Endothelial cell of umbilical vein (primary cell): ENCODE results near the gene CDK6. TPM values are rescaled to one million over a fixed set of nuclear protein-coding genes. Genes with fewer than 3 reads are reported as not detected.

Experiments
- BruUV-seq: library from RNA; stranded (reverse); fragments of 400-500 nt; replicated peaks from 2 replicates; lab custom pipeline; 2021; lab: Mats Ljungman, UMichigan
- CTCF ChIA-PET: fragments of 300-600, 350-600 bp; sonication (Branson Sonifier 250); formaldehyde crosslinking; loops from one replicate; lab custom pipeline; 2021; ENCODE audit warnings: antibody characterized with exemption, inconsistent platforms; lab: Charles Lee
- POLR2A ChIA-PET: fragments of 300-600, 350-600 bp; sonication (Branson Sonifier 250); formaldehyde crosslinking; loops from one replicate; lab custom pipeline; 2021; ENCODE audit warnings: antibody characterized with exemption, inconsistent platforms; lab: Charles Lee
- DNase-seq: peaks from one replicate; pipeline ENCODE4 v3.0.0-alpha.2; 2011; ENCODE audit warnings: low read depth, low spot score
- FAIRE-seq: peaks from 2 replicates; lab custom pipeline; 2011; peaks lifted over from hg19 to GRCh38; lab: Jason Lieb, UNC
- H2AFZ ChIP-seq: 2 replicates; pipeline ENCODE4 v1.6.0; 2012; ENCODE audit warnings: low read depth, low read length, control low read depth, inconsistent platforms
- H3K27ac ChIP-seq: 2 replicates; pipeline ENCODE4 v1.5.1; 2011; ENCODE audit warnings: low read depth, mild to moderate bottlenecking, control low read depth, low read length, moderate library complexity; ENCODE audit not compliant: insufficient read depth
- H3K27me3 ChIP-seq, 2 experiments: 2 replicates each; pipeline versions ENCODE4 v1.6.0 to v1.6.1; 2011; ENCODE audit warnings: low read length in 2 of 2, mixed read lengths in 1 of 2; ENCODE audit not compliant: control insufficient read depth in 2 of 2, insufficient read depth in 2 of 2
- H3K36me3 ChIP-seq, 2 experiments: 2 replicates in 1 of 2; 3 replicates in 1 of 2; pipeline ENCODE4 v1.5.1; 2011; ENCODE audit warnings: low read length in 2 of 2, mild to moderate bottlenecking in 1 of 2, moderate library complexity in 1 of 2; ENCODE audit not compliant: control insufficient read depth in 2 of 2, insufficient read depth in 2 of 2; ENCODE audit errors: extremely low read depth in 1 of 2
- H3K4me1 ChIP-seq: 3 replicates; pipeline ENCODE4 v1.5.1; 2011; ENCODE audit warnings: mild to moderate bottlenecking, low read length; ENCODE audit not compliant: control insufficient read depth, insufficient read depth; ENCODE audit errors: extremely low read depth
- H3K4me2 ChIP-seq: 2 replicates; pipeline ENCODE4 v1.6.1; 2011; ENCODE audit warnings: low read length, control low read depth, mixed read lengths; ENCODE audit not compliant: insufficient read depth
- H3K4me3 ChIP-seq, 3 experiments: fragments of 200-600 bp in 1 of 3; sonication (generic), shearing (Covaris generic) in 1 of 3; replicated peaks in 1 of 3; 2 replicates each; pipeline ENCODE4 v1.5.1; 2011 to 2016; ENCODE audit warnings: control low read depth in 3 of 3, low read length in 3 of 3, mild to moderate bottlenecking in 2 of 3, inconsistent platforms in 1 of 3, low read depth in 1 of 3, moderate library complexity in 1 of 3; ENCODE audit not compliant: insufficient read depth in 1 of 3
- H3K79me2 ChIP-seq: 2 replicates; pipeline ENCODE4 v1.6.0; 2012; ENCODE audit warnings: low read length, inconsistent platforms; ENCODE audit not compliant: control insufficient read depth, insufficient read depth
- H3K9ac ChIP-seq: replicated peaks from 2 replicates; pipeline ENCODE3; 2011; ENCODE audit warnings: low read length, control low read depth; ENCODE audit not compliant: insufficient read depth; ENCODE audit errors: extremely low read depth
- H3K9me1 ChIP-seq: replicated peaks from 3 replicates; pipeline ENCODE4 v1.6.0; 2011; ENCODE audit warnings: mild to moderate bottlenecking, low read length; ENCODE audit not compliant: control insufficient read depth, insufficient read depth; ENCODE audit errors: extremely low read depth
- H3K9me3 ChIP-seq: replicated peaks from 2 replicates; pipeline ENCODE4 v1.5.1; 2012; ENCODE audit warnings: low read length, inconsistent platforms; ENCODE audit not compliant: control insufficient read depth, insufficient read depth
- H4K20me1 ChIP-seq: replicated peaks from 2 replicates; pipeline ENCODE3; 2011; ENCODE audit warnings: mild to moderate bottlenecking, low read length; ENCODE audit not compliant: control insufficient read depth, insufficient read depth; ENCODE audit errors: extremely low read depth
- CTCF ChIP-seq, 2 donors: IDR thresholded peaks; 1 replicate in 1 of 2; 2 replicates in 1 of 2; pipeline ENCODE4 v1.5.1; 2011; ENCODE audit warnings: low read length in 2 of 2, mild to moderate bottlenecking in 2 of 2, moderate library complexity in 2 of 2, control low read depth in 1 of 2, inconsistent platforms in 1 of 2, low read depth in 1 of 2; ENCODE audit not compliant: insufficient read depth in 1 of 2; ENCODE audit errors: extremely low read depth in 1 of 2
- EZH2 ChIP-seq: IDR thresholded peaks from 2 replicates; pipeline ENCODE4 v1.6.1; 2012; ENCODE audit warnings: borderline replicate concordance, low read depth, mild to moderate bottlenecking, moderate library complexity, low read length, inconsistent platforms; ENCODE audit not compliant: severe bottlenecking
- FOS ChIP-seq: IDR thresholded peaks from 2 replicates; pipeline ENCODE4 v1.6.1; 2011; ENCODE audit warnings: mild to moderate bottlenecking, low read length, moderate library complexity, borderline replicate concordance; ENCODE audit not compliant: insufficient read depth
- GATA2 ChIP-seq: IDR thresholded peaks from 2 replicates; pipeline ENCODE4 v1.7.0; 2011; ENCODE audit warnings: low read depth, mild to moderate bottlenecking, moderate library complexity, mixed read lengths, low read length; ENCODE audit not compliant: insufficient read length, insufficient read depth
- JUN ChIP-seq: IDR thresholded peaks from 2 replicates; pipeline ENCODE4 v1.6.1; 2011; ENCODE audit warnings: borderline replicate concordance, low read depth; ENCODE audit not compliant: insufficient read length, insufficient read depth
- MAX ChIP-seq: IDR thresholded peaks from 2 replicates; pipeline ENCODE4 v1.6.1; 2011; ENCODE audit not compliant: insufficient read depth, insufficient read length
- MYC ChIP-seq: IDR thresholded peaks from one replicate; pipeline ENCODE4 v1.6.1; 2011; ENCODE audit warnings: mild to moderate bottlenecking, low read depth, low read length
- POLR2A ChIP-seq: IDR thresholded peaks from 2 replicates; pipeline ENCODE4 v1.6.1; 2012; ENCODE audit warnings: low read depth, mild to moderate bottlenecking, control low read depth, low read length
- POLR2AphosphoS5 ChIP-seq: IDR thresholded peaks from 2 replicates; pipeline ENCODE4 v1.6.1; 2012; ENCODE audit warnings: low read depth, mild to moderate bottlenecking, control low read depth, low read length, moderate library complexity; ENCODE audit not compliant: insufficient read depth
- dilution Hi-C: fragments of 300-500 bp; cut with MboI; formaldehyde crosslinking; loops from one replicate; pipeline ENCODE4 v1.15.0; 2019; ENCODE audit warnings: low sequenced_read_pairs; ENCODE audit not compliant: extremely low pct_ligation_motif_present
- intact Hi-C: fragments of 100-400 bp; cut with micrococcal nuclease; formaldehyde crosslinking; loops from one replicate; pipeline ENCODE4 v1.10.0; 2022
- polyA plus RNA-seq, 4 experiments: library from polyadenylated mRNA; depleted of rRNA in 3 of 4; stranded (reverse) in 3 of 4; unstranded in 1 of 4; fragments of >200 nt; gene quantifications; 2 replicates each; pipeline versions ENCODE4 v1.2.1 to v1.2.3, GENCODE V29; 2011 to 2012; ENCODE audit warnings: missing spikeins in 1 of 4
- total RNA-seq: library from RNA; stranded (reverse); gene quantifications from 2 replicates; pipeline ENCODE4 v1.2.3, GENCODE V29; 2021

The CDK6 gene
- total and polyA plus RNA-seq, 2 donors (not counting 3 experiments of a cell fraction or from before 2014, with no cell fraction given), result 6.0 to 28.2 TPM

- peaks cover 20% of the 10 kb centered on the region for H3K4me1 ChIP-seq
- no peak for TF ChIP-seq JUN
- TF ChIP-seq POLR2A, result no peak
- TF ChIP-seq POLR2AphosphoS5, result no peak
- TF ChIP-seq EZH2, result no peak
- no peak for TF ChIP-seq CTCF (IDR thresholded peaks at IDR 0.05; ENCODE audit: extremely low read depth in 1 of 2, insufficient read depth in 1 of 2, low read depth in 1 of 2, low read length in 2 of 2)
- TF ChIP-seq GATA2, result no peak
- TF ChIP-seq FOS, result no peak
- TF ChIP-seq MAX, result no peak
- no peak for TF ChIP-seq MYC
- POLR2A ChIA-PET, result no interaction called here
Measured at GRCh38 chr7:92782855-92783254, 53.5 kb downstream of the CDK6 start.

More at GRCh38 chr7:92782855-92783254, 53.5 kb downstream of the CDK6 start:
- no peaks in the 10 kb centered on the region for H3K9me3 ChIP-seq
- peaks cover 11% of the 10 kb centered on the region for H3K79me2 ChIP-seq
- no peak overlapping the region for H3K4me3 ChIP-seq
- intact Hi-C loops (no loop called here), dilution Hi-C loops (no loop called here)
- FAIRE-seq, result no peak
- H3K36me3 ChIP-seq, result no peaks in the 10 kb centered on the region
- no peak overlapping the region for H3K9ac ChIP-seq
- no peak for DNase-seq
- CTCF ChIA-PET, result interaction anchor here (1.5 to 2.4 kb wide), 2 partner anchors 17 to 50 kb away, joined by 5 to 6 read pairs; no protein-coding TSS in a partner anchor
- H3K27me3 ChIP-seq, result no peaks in the 10 kb centered on the region
- H3K27ac ChIP-seq, result no peak overlapping the region
- no peaks in the 10 kb centered on the region for H4K20me1 ChIP-seq
- no peak overlapping the region for H2AFZ ChIP-seq
- no peak overlapping the region for H3K4me2 ChIP-seq
- no peaks in the 10 kb centered on the region for H3K9me1 ChIP-seq
- BruUV-seq, result no TSS peak
